PC-3 (cell line): ENCODE measurements around the gene HS3ST2.

Experiments
- CTCF ChIP-seq: fragments of 300-600 bp; sonication (generic); conservative IDR thresholded peaks from 2 replicates; pipeline ENCODE4 v1.5.1; 2017; ENCODE audit warnings: antibody characterized with exemption, low read depth, mild to moderate bottlenecking, low read length
- EZH2 ChIP-seq: fragments of 300-600 bp; sonication (generic); IDR thresholded peaks from one replicate; pipeline ENCODE4 v1.6.1; 2017; ENCODE audit warnings: antibody characterized with exemption, mild to moderate bottlenecking, low read length; ENCODE audit not compliant: unreplicated experiment

DNA sequence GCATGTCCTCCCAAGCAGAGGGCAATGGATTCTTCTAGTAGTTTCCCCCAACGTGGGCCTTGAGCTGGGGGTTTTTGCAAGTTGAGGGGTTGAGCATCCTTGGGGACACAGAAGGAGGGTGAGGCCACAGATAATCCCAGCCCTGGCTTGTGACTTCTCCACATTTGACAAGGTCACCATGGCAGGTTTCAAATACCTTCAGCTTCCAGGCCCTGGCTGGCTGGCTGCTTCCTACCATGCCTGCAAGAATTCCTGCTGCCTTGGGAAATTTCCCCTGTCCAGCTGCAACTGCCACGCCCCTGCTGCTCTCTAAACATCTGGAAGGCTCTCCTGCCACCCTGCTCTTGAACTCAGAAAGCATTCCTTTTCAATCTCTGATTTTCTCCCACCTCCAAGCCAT, 41.3 kb downstream of the HS3ST2 start:
- TF ChIP-seq CTCF (no peak), EZH2 (no peak)
